Common myeloid progenitor, CD34-positive (primary cell): ENCODE measurements around the gene PPP1R36.
"Not testable (repeated sequence)": the region's sequence is repeated elsewhere in the genome, so short reads cannot be mapped to it uniquely, and the experiment has no call there.

Experiments used
- CTCF ChIA-PET: fragments of 350-600 bp; sonication (Branson Sonifier 250); formaldehyde crosslinking; loops from one replicate; lab custom pipeline; 2021; ENCODE audit warnings: antibody characterized with exemption; lab: Charles Lee
- POLR2A ChIA-PET: fragments of 350-600 bp; sonication (Branson Sonifier 250); formaldehyde crosslinking; loops from one replicate; lab custom pipeline; 2021; ENCODE audit warnings: antibody characterized with exemption; lab: Charles Lee
- DNase-seq, 3 donors: peaks; one replicate each; pipeline versions ENCODE4 v3.0.0 to v3.0.0-alpha.2; 2013
- H3K27ac ChIP-seq, 2 experiments: 1 replicate in 1 of 2; 2 replicates in 1 of 2; pipeline ENCODE4 v1.7.0; 2013; ENCODE audit warnings: inconsistent platforms in 2 of 2, low read length in 2 of 2, mild to moderate bottlenecking in 2 of 2, low read depth in 1 of 2, moderate library complexity in 1 of 2; ENCODE audit not compliant: severe bottlenecking in 2 of 2, insufficient read depth in 1 of 2, poor library complexity in 1 of 2
- H3K27me3 ChIP-seq, 5 experiments: replicated peaks in 2 of 5; 1 replicate in 3 of 5; 2 replicates in 2 of 5; pipeline versions ENCODE4 v1.6.1 to v1.7.0; 2013; ENCODE audit warnings: low read length in 4 of 5, mild to moderate bottlenecking in 2 of 5, moderate library complexity in 2 of 5, inconsistent platforms in 1 of 5; ENCODE audit not compliant: insufficient read depth in 5 of 5, control insufficient read depth in 4 of 5
- H3K36me3 ChIP-seq, 4 experiments: 1 replicate in 2 of 4; 2 replicates in 2 of 4; pipeline versions ENCODE4 v1.6.1 to v1.7.0; 2013; ENCODE audit warnings: low read length in 3 of 4, control low read depth in 1 of 4, mild to moderate bottlenecking in 1 of 4; ENCODE audit not compliant: control insufficient read depth in 4 of 4, insufficient read depth in 4 of 4
- H3K4me1 ChIP-seq, 4 experiments: 1 replicate in 3 of 4; 2 replicates in 1 of 4; pipeline versions ENCODE4 v1.6.1 to v1.7.1; 2013; ENCODE audit warnings: low read length in 3 of 4, mild to moderate bottlenecking in 3 of 4, control low read depth in 1 of 4, inconsistent platforms in 1 of 4, moderate library complexity in 1 of 4; ENCODE audit not compliant: control insufficient read depth in 4 of 4, insufficient read depth in 4 of 4; ENCODE audit errors: control extremely low read depth in 1 of 4
- H3K4me3 ChIP-seq, 7 experiments: 1 replicate in 4 of 7; 2 replicates in 3 of 7; pipeline versions ENCODE4 v1.5.1 to v1.7.0; 2013; ENCODE audit warnings: mild to moderate bottlenecking in 7 of 7, low read length in 6 of 7, moderate library complexity in 6 of 7, inconsistent platforms in 2 of 7, low read depth in 2 of 7, control low read depth in 1 of 7; ENCODE audit not compliant: insufficient read depth in 4 of 7, control insufficient read depth in 1 of 7; ENCODE audit errors: extremely low read depth in 1 of 7
- H3K9me3 ChIP-seq, 5 experiments: 1 replicate in 4 of 5; 2 replicates in 1 of 5; pipeline versions ENCODE4 v1.6.1 to v1.7.1; 2013; ENCODE audit warnings: low read length in 4 of 5, mild to moderate bottlenecking in 2 of 5, inconsistent platforms in 1 of 5, low read depth in 1 of 5, moderate library complexity in 1 of 5; ENCODE audit not compliant: control insufficient read depth in 4 of 5, insufficient read depth in 2 of 5; ENCODE audit errors: control extremely low read depth in 1 of 5
- WGBS: methylation state at CpG from one replicate; pipeline ENCODE4 v1.1.5; 2013; ENCODE audit not compliant: insufficient coverage; 5-methylcytosine and 5-hydroxymethylcytosine counted together

PPP1R36 gene

DNA sequence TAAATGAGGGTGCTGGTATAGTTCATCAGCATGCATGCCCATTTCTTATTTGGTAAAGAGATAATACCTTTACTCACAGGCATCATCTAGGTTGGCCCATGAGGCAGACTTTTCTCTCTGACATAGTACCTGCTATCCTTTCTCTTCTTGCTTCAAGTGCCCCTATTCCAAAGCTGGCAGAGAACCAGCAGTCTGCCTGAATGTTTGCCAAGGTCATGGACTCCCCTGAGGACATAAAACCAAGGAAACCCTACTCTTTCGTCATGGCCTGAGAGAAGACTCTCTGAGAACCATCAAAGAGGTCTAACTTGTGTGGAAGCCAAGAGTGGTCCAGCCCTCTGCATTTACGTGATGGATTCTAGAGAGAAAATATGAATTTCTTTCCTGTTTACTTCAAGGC lies 11.9 kb downstream of the PPP1R36 start:
- no peak overlapping the region for H3K4me3 ChIP-seq
- H3K27me3 ChIP-seq = no peaks in the 10 kb centered on the region
- no peaks in the 10 kb centered on the region for H3K9me3 ChIP-seq
- no peak for DNase-seq
- H3K36me3 ChIP-seq = no peaks in the 10 kb centered on the region
- WGBS = 100% methylated on average over 2 of the region's 2 CpGs
- no peak overlapping the region for H3K27ac ChIP-seq
- H3K4me1 ChIP-seq = peaks cover 0 to 7% (median 5%) of the 10 kb centered on the region in 4 experiments
- ChIA-PET CTCF (interaction anchor here (0.6 to 1.1 kb wide), 2 partner anchors 21 to 95 kb away, joined by 3 read pairs; partner anchors contain the start of gene HSPA2), POLR2A (no interaction called here)

DNA sequence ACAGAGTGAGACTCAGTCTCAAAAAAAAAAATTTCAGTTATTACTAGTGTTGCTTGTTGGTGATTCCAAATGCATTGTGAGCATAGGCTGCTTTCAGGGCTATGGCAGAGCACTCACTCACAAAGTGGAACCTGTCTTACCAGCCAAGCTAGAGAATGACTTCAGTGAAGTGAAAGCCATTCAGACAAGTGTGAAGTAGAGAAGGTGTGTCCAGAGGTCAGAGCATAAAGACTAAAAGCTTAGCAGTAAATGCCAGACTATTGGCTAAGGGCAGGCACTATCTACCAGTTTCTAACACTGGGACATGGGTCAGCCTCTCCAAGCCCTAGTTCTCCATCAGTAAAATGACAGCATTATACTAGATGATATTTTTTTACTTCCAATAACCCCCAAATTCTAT lies 12.7 kb downstream of the PPP1R36 start:
- Histone ChIP-seq H3K27ac (no peak overlapping the region), H3K4me3 (no peak overlapping the region), H3K36me3 (no peaks in the 10 kb centered on the region), H3K9me3 (no peaks in the 10 kb centered on the region), H3K4me1 (peaks cover 0 to 10% (median 8%) of the 10 kb centered on the region in 4 experiments), H3K27me3 (no peaks in the 10 kb centered on the region)
- no peak for DNase-seq
- POLR2A ChIA-PET = no interaction called here
- CTCF ChIA-PET = no interaction called here

DNA sequence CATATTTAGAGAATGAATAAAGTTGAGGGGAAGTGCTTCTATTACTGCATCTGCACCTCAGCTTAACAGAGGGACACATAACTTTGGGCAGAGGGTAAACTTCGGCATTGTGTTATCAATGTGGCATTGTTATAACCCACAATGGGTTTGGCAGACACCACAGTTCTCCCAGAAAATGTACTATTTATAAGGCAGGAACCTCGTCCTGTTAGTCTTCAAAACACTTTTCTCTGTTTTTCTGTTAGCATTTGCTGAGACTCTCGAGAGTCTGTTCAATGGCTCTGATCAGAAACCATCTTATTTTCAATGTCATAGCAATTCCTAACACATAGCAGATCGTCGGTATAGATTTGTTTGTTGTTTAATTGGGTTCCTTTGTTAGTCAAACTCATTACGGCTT lies 13.9 kb downstream of the PPP1R36 start:
- H3K27ac ChIP-seq = no peak overlapping the region
- peaks cover 0 to 10% (median 8%) of the 10 kb centered on the region in 4 experiments for H3K4me1 ChIP-seq
- no peaks in the 10 kb centered on the region for H3K27me3 ChIP-seq
- no peak overlapping the region for H3K4me3 ChIP-seq
- ChIA-PET POLR2A (no interaction called here), CTCF (interaction anchor here (0.6 to 1.2 kb wide), 3 partner anchors 9 to 545 kb away, joined by 3 read pairs; no protein-coding TSS in a partner anchor)
- WGBS = 85% methylated on average over 3 of the region's 6 CpGs
- H3K36me3 ChIP-seq = no peaks in the 10 kb centered on the region
- no peak for DNase-seq
- no peaks in the 10 kb centered on the region for H3K9me3 ChIP-seq

DNA sequence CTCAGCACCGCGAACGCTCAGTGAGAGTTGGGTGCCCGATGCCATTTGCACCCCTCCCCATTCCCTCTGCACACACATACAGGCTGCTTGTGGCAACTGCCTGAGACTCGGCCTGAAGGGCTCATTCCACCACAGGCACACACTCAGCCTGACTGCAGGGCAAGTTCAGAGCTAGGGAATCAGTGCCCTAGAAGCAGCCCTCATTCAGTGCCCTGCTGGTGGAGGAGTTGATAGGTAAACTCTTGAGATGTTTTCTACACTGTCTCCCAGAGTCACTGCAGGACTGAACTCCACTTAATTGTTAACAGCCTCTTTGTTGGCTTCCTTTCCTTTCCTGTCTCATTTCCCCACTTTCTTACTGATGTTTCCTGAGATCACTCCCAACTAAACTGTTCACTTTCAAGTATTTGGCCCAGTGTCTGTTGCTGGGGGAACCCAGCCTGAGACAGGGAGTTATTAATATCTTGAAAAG lies 16.9 kb downstream of the PPP1R36 start:
- Histone ChIP-seq H3K27ac (no peak overlapping the region), H3K4me3 (no peak overlapping the region), H3K27me3 (no peaks in the 10 kb centered on the region), H3K36me3 (no peaks in the 10 kb centered on the region), H3K9me3 (no peaks in the 10 kb centered on the region), H3K4me1 (peaks cover 0 to 7% (median 6%) of the 10 kb centered on the region in 4 experiments)
- 50% methylated on average over 1 of the region's 5 CpGs for WGBS
- POLR2A ChIA-PET = no interaction called here
- DNase-seq = peak in 1 of 3 donors; percentile 26
- CTCF ChIA-PET = no interaction called here

DNA sequence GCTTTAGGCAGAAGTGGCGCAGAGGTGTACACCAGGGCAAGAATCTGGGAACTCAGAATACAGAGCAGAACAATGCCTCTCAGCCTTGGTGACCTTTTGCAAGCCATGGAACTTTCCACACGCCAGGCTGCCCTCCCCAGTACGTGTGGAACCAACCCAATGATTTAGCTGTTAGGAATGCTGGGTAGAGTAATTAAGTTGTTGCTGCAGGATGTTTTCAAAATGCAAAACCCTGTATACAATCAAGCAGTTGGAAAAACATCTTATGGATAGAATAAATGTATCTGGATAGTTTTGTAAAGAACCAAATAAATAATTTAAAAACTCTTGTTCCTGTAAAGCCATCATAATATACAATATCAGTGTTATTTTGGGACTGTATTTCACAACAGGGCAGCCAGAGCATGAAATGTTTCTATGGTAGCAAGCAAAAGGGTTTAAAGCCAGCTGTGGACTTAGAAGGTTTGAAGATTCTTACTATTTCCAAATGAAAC lies 19.4 kb downstream of the PPP1R36 start:
- 100% methylated on average over 3 of the region's 3 CpGs for WGBS
- DNase-seq = no peak
- Histone ChIP-seq H3K9me3 (no peaks in the 10 kb centered on the region), H3K4me3 (no peak overlapping the region), H3K27ac (no peak overlapping the region), H3K4me1 (peaks cover 0 to 7% (median 6%) of the 10 kb centered on the region in 4 experiments), H3K36me3 (no peaks in the 10 kb centered on the region), H3K27me3 (no peaks in the 10 kb centered on the region)
- CTCF ChIA-PET = no interaction called here
- POLR2A ChIA-PET = no interaction called here

DNA sequence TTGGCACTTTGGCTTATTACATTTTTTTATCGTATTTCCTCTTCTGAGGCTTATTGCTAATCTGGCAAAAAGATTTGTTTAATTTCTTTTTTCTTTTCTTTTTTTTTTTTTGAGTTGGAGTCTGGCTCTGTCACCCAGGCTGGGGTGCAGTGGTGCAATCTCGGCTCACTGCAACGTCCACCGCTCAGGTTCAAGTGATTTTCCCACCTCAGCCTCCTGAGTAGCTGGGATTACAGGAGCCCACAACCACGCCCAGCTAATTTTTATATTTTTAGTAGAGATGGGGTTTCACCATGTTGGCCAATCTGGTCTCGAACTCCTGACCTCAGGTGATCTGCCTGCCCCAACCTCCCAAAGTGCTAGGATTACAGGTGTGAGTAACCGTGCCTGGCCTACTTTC lies 19.9 kb downstream of the PPP1R36 start:
- H3K4me3 ChIP-seq, H3K36me3 ChIP-seq, DNase-seq, H3K4me1 ChIP-seq, CTCF ChIA-PET, H3K27me3 ChIP-seq, POLR2A ChIA-PET, H3K27ac ChIP-seq, H3K9me3 ChIP-seq: not testable (repeated sequence)
- WGBS = 100% methylated on average over 1 of the region's 7 CpGs

DNA sequence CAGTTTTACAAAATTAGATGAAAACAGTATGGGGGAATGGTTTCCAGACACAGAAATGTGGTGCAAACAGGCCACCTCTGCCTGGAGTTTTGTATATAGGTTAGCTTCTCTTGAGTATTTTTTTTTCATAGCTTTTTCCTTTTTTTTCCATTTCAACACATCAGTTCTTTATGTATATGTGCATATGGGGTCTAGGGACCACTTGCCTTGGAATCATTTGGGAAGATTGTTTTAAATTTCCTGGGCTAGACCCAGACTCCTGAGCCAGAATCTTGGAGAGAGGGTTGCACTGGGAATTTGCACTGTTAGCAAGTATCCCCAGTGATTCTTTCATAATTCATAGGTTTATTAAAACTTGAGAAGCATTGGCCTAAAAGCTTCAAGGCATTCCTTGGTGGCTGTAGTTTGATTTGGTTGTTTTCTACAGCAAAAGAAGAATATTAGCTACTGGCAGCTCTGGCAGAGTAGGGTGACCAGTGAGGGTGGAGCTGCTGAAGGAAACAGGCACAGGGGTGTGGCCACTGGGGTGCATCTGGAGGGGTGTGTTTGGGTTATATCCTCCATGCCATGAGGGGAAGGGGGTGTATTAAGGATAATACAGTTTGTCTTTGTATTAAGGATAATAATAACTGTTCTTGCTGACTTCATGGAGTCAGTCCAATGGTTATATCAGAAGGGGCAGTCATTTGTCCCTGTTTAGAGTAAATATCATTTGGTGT lies 22.8 kb downstream of the PPP1R36 start:
- Histone ChIP-seq H3K4me1 (no peaks in the 10 kb centered on the region), H3K27me3 (no peaks in the 10 kb centered on the region), H3K27ac (no peak overlapping the region), H3K9me3 (no peaks in the 10 kb centered on the region), H3K4me3 (no peak overlapping the region), H3K36me3 (no peaks in the 10 kb centered on the region)
- ChIA-PET POLR2A (no interaction called here), CTCF (interaction anchor here (1.3 to 1.4 kb wide), 2 partner anchors 9 to 12 kb away, joined by 3 read pairs; no protein-coding TSS in a partner anchor)
- no peak for DNase-seq
